Effector CD8-positive, alpha-beta T cell (primary cell): ENCODE measurements around the gene PPFIA4.

Experiments used
- DNase-seq: peaks from one replicate; lab custom pipeline; 2025; lab: John Stamatoyannopoulos, UW

Gene PPFIA4

GRCh38 chr1:203082571-203083462, 56.5 kb downstream of the PPFIA4 start:
- DNase-seq: no peak

- no peak for DNase-seq
Measured at GRCh38 chr1:203083463-203083921, 57.2 kb downstream of the PPFIA4 start.

- no peak for DNase-seq
Measured at GRCh38 chr1:203084588-203085527, 58.6 kb downstream of the PPFIA4 start.

GRCh38 chr1:203085528-203086406, 59.5 kb downstream of the PPFIA4 start, which contains the start of gene MYOG:
Gene MYOG (minus strand): TSS chr1:203086012. CDS start chr1:203085961, 51 bp downstream.
- DNase-seq: no peak

GRCh38 chr1:203086992-203087763, 60.9 kb downstream of the PPFIA4 start:
- no peak for DNase-seq

GRCh38 chr1:203088441-203088840, 62.1 kb downstream of the PPFIA4 start:
- DNase-seq: no peak

- DNase-seq: no peak
Measured at GRCh38 chr1:203089001-203089650, 62.8 kb downstream of the PPFIA4 start.

GRCh38 chr1:203089651-203090045, 63.4 kb downstream of the PPFIA4 start:
- no peak for DNase-seq

GRCh38 chr1:203090421-203091198, 64.3 kb downstream of the PPFIA4 start:
- DNase-seq: no peak

- DNase-seq: no peak
Measured at GRCh38 chr1:203091199-203091477, 64.8 kb downstream of the PPFIA4 start.

GRCh38 chr1:203091761-203092330, 65.6 kb downstream of the PPFIA4 start:
- no peak for DNase-seq

GRCh38 chr1:203093754-203094410, 67.6 kb downstream of the PPFIA4 start:
- no peak for DNase-seq

- no peak for DNase-seq
Measured at GRCh38 chr1:203095061-203095690, 68.9 kb downstream of the PPFIA4 start.

- DNase-seq: no peak
Measured at GRCh38 chr1:203096566-203096965, 70.3 kb downstream of the PPFIA4 start.

GRCh38 chr1:203097001-203097400, 70.7 kb downstream of the PPFIA4 start:
- DNase-seq: no peak

- no peak for DNase-seq
Measured at GRCh38 chr1:203098445-203098844, 72.2 kb downstream of the PPFIA4 start.

GRCh38 chr1:203098914-203099520, 72.7 kb downstream of the PPFIA4 start:
- DNase-seq: no peak
